Lower lobe of right lung (tissue), 2 donors: ENCODE results near the gene CALN1. TPM values are rescaled to one million over a fixed set of nuclear protein-coding genes. Genes with fewer than 3 reads are reported as not detected.

Experiments used
- ATAC-seq, 2 donors: fragments of 200-7000 bp; cut with Tn5 transposase; one replicate each; pipeline ENCODE4 v1.9.1; 2020 to 2022; ENCODE audit warnings: mild to moderate bottlenecking in 2 of 2, moderate library complexity in 2 of 2
- DNase-seq: peaks from one replicate; pipeline ENCODE4 v3.0.0-alpha.2; 2020
- H3K27ac ChIP-seq: fragments of 200-600 bp; one replicate; pipeline ENCODE4 v1.8.0; 2022
- H3K27me3 ChIP-seq: fragments of 200-600 bp; one replicate; pipeline ENCODE4 v1.8.0; 2022; ENCODE audit warnings: low read depth
- H3K36me3 ChIP-seq: fragments of 200-600 bp; one replicate; pipeline ENCODE4 v1.8.0; 2022; ENCODE audit warnings: mild to moderate bottlenecking
- H3K4me1 ChIP-seq: fragments of 200-600 bp; one replicate; pipeline ENCODE4 v1.8.0; 2022
- H3K4me3 ChIP-seq: fragments of 200-600 bp; one replicate; pipeline ENCODE4 v1.8.0; 2022; ENCODE audit warnings: mild to moderate bottlenecking
- H3K9me3 ChIP-seq: fragments of 200-600 bp; one replicate; pipeline ENCODE4 v1.8.0; 2022
- CTCF ChIP-seq: fragments of 200-600 bp; IDR thresholded peaks from one replicate; pipeline ENCODE4 v1.8.0; 2022; ENCODE audit warnings: antibody characterized with exemption, mild to moderate bottlenecking
- intact Hi-C: fragments of 100-400 bp; cut with DNase I; formaldehyde crosslinking; loops from one replicate; pipeline ENCODE4 v1.11.0; 2022
- total RNA-seq: library from RNA; stranded (reverse); fragmentation: NEBNext Ultra II Directional; extraction: Animal tissue kit (Norgen Biotek cat#: 25700); gene quantifications from one replicate; pipeline ENCODE4 v1.2.1, GENCODE V29; 2021
- donor health status: DM: no; HTN: yes; CAD: no; lungs with severe emphysema.

CALN1 gene
- total RNA-seq, 1 donor from 2014 or later = not detected

GRCh38 chr7:71775648-71776047 is 636.5 kb downstream of the CALN1 start:
- no peak for DNase-seq
- no peaks in the 10 kb centered on the region for H3K9me3 ChIP-seq
- H3K27ac ChIP-seq = no peak overlapping the region
- intact Hi-C loops = no loop called here
- H3K27me3 ChIP-seq = no peaks in the 10 kb centered on the region
- no peak for ATAC-seq
- no peaks in the 10 kb centered on the region for H3K36me3 ChIP-seq
- no peak overlapping the region for H3K4me3 ChIP-seq
- TF ChIP-seq CTCF = no peak
- H3K4me1 ChIP-seq = no peaks in the 10 kb centered on the region

GRCh38 chr7:71772779-71773178 is 639.4 kb downstream of the CALN1 start:
- H3K9me3 ChIP-seq = no peaks in the 10 kb centered on the region
- no peak overlapping the region for H3K27ac ChIP-seq
- H3K4me1 ChIP-seq = no peaks in the 10 kb centered on the region
- no peak for TF ChIP-seq CTCF
- no peaks in the 10 kb centered on the region for H3K36me3 ChIP-seq
- ATAC-seq (no peak), DNase-seq (no peak)
- H3K27me3 ChIP-seq = no peaks in the 10 kb centered on the region
- H3K4me3 ChIP-seq = no peak overlapping the region
- intact Hi-C loops = no loop called here

DNA sequence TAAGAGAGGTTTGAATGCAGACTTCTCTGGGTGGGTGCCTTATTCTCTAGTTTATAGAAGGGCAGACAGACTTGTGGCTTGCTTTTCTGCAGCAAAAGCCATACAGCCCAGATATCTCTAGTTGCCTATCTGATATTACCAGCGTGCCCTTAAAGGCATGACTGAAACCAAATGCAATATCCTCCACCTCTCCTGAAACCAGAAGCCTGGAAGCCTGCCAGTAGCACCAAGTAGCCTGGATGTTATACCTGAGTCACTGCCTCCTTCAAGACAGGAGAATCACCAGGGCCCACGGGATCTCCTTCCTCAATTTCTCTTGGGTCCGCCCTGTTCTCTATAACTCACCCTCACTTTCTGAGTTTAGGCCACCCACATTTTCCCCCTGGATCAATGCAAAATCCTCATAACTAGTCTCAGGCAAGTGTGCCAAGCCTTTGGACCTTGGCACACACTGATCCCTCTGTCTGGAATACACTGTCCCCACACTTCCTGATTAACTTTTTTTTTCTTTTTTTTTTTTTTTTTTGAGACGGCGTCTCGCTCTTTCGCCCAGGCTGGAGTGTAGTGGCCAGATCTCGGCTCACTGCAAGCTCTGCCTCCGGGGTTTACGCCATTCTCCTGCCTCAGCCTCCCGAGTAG is 641.8 kb downstream of the CALN1 start:
- DNase-seq (no peak), ATAC-seq (no peak)
- Histone ChIP-seq H3K27me3 (no peaks in the 10 kb centered on the region), H3K27ac (no peak overlapping the region), H3K36me3 (no peaks in the 10 kb centered on the region), H3K9me3 (no peaks in the 10 kb centered on the region), H3K4me1 (no peaks in the 10 kb centered on the region), H3K4me3 (no peak overlapping the region)
- no peak for TF ChIP-seq CTCF
- intact Hi-C loops = no loop called here

DNA sequence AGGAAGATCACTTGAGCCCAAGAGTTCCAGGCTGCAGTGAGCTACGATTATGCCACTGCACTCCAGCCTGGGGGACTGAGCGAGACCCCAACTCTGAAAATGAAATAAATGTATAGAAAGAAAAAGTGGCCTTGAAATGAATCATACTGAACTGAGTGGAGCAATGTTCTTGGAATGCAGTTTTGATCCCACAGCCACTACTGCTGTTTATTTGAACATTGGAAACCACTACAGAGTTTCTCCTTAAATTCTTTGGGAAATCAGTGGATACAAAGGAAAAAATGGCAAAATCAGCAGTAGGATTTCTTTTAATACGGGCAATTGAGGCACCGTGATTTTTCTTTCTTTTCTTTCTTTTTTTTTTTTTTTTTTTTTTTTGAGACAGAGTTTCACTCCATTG is 642.8 kb downstream of the CALN1 start:
- Histone ChIP-seq H3K27ac (no peak overlapping the region), H3K36me3 (no peaks in the 10 kb centered on the region), H3K27me3 (no peaks in the 10 kb centered on the region), H3K9me3 (no peaks in the 10 kb centered on the region), H3K4me1 (no peaks in the 10 kb centered on the region), H3K4me3 (no peak overlapping the region)
- no peak for TF ChIP-seq CTCF
- no peak for DNase-seq
- intact Hi-C loops = no loop called here
- ATAC-seq = no peak

DNA sequence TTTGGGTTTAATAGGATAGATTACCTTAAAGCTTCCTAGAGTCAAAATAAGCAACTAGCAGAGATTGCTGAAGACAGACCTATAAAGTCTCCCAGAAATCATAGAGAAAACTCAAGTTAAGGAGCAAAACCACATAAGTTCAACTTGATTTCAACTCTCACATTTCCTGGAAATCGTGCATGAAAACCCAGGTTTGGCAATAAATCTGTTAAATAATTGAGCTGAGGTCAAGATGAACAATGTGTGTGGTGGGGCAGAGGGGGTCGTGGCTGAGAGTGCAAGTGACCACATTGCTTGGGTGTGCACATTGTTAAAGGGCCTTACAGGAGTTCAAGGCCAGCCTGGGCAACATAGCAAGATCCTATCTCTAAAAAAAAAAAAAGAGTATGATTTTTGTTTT is 643.7 kb downstream of the CALN1 start:
- H3K36me3 ChIP-seq = no peaks in the 10 kb centered on the region
- H3K4me3 ChIP-seq = no peak overlapping the region
- DNase-seq (no peak), ATAC-seq (no peak)
- H3K27me3 ChIP-seq = no peaks in the 10 kb centered on the region
- no peaks in the 10 kb centered on the region for H3K4me1 ChIP-seq
- TF ChIP-seq CTCF = no peak
- intact Hi-C loops = no loop called here
- H3K9me3 ChIP-seq = no peaks in the 10 kb centered on the region
- no peak overlapping the region for H3K27ac ChIP-seq
